Activated T-helper 17 cell treated with anti-CD3 and anti-CD28 coated beads, Interleukin-2, amount 50 U/mL, for 72 hours (primary cell): ENCODE data around the gene MRPL53. TPM values are rescaled to one million over a fixed set of nuclear protein-coding genes. Genes with fewer than 3 reads are reported as not detected.

Experiments used
- ATAC-seq: fragments of 150-1000 bp; cut with Tn5 transposase; replicated peaks from 2 replicates; pipeline ENCODE4 v1.10.0; 2021; ENCODE audit warnings: mild to moderate bottlenecking, moderate library complexity
- H3K27ac Mint-ChIP-seq: one replicate; pipeline ENCODE4 v1.8.0; 2022; ENCODE audit warnings: mixed read lengths
- H3K27me3 Mint-ChIP-seq: one replicate; pipeline ENCODE4 v1.8.0; 2022; ENCODE audit warnings: mixed read lengths
- H3K36me3 Mint-ChIP-seq: one replicate; pipeline ENCODE4 v1.8.0; 2022; ENCODE audit warnings: low read depth, mild to moderate bottlenecking, mixed read lengths
- H3K4me1 Mint-ChIP-seq: one replicate; pipeline ENCODE4 v1.8.0; 2022; ENCODE audit warnings: mixed read lengths
- H3K4me3 Mint-ChIP-seq: one replicate; pipeline ENCODE4 v1.8.0; 2022; ENCODE audit warnings: mild to moderate bottlenecking, mixed read lengths
- H3K9me3 Mint-ChIP-seq: one replicate; pipeline ENCODE4 v1.8.0; 2022; ENCODE audit warnings: mixed read lengths
- total RNA-seq, 2 donors: library from RNA; stranded (reverse); gene quantifications; one replicate each; pipeline ENCODE4 v1.2.3, GENCODE V29; 2022

Gene MRPL53
- total RNA-seq, 2 donors from 2014 or later = 83.8 to 91.2 TPM

DNA sequence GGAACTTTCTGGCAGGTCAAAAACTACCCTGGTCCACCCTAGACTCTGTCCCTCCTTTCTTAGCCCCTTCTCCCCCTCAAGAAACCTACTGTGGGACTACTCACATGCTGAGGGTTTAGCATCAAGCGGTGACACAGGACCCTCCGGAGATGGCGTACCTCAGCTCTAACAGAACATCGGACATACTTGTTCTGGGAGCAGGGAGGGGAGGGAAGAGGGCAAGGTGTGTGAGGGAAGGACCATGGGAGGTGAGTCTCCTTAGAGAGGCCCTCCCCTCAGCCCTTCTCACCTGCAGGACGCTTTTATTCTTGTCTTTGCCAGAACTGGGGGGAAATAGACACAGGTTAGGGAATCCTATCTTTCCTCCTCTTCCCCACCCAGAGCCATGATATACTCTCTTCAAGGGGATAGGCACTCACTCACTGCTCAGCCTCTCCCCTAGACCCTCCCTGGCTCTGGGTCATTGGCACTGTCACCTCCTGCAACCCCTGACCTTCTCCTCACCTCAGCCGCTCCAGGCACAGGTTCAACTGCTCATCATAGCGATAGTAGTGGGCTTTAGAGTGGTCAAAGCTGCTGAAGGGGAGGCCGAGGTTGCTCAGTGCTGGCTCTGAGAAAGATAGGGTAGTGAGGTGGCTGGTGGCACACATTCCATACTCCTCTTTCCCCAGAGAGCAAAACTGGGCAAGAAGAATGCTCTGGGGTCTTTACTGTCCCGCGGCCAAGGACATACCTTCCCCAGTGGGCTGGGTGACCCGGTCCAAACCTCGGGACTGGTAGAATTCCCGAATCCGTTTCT, 33.2 kb upstream of the MRPL53 start:
- Mint-ChIP-seq H3K4me3 (peak overlapping the region; percentile 94), H3K9me3 (no peaks in the 10 kb centered on the region), H3K4me1 (peaks cover 28% of the 10 kb centered on the region), H3K36me3 (peaks cover 40% of the 10 kb centered on the region), H3K27ac (no peak overlapping the region), H3K27me3 (peaks cover 19% of the 10 kb centered on the region)
- ATAC-seq = no peak

GRCh38 chr2:74504591-74504990, 32.1 kb upstream of the MRPL53 start:
- Mint-ChIP-seq H3K27ac (no peak overlapping the region), H3K36me3 (peaks cover 40% of the 10 kb centered on the region), H3K4me3 (peak overlapping the region; percentile 69), H3K9me3 (no peaks in the 10 kb centered on the region), H3K4me1 (peaks cover 25% of the 10 kb centered on the region), H3K27me3 (peaks cover 26% of the 10 kb centered on the region)
- no peak for ATAC-seq

- Mint-ChIP-seq H3K36me3 (peaks cover 40% of the 10 kb centered on the region), H3K27me3 (peaks cover 30% of the 10 kb centered on the region), H3K4me3 (peak overlapping the region; percentile 69), H3K4me1 (peaks cover 27% of the 10 kb centered on the region), H3K9me3 (no peaks in the 10 kb centered on the region), H3K27ac (no peak overlapping the region)
- ATAC-seq = no peak
These were observed 31.3 kb upstream of the MRPL53 start for GRCh38 chr2:74503506-74504475.

- peak; percentile 42 for ATAC-seq
These were observed 30.4 kb upstream of the MRPL53 start for GRCh38 chr2:74502720-74503505.

DNA sequence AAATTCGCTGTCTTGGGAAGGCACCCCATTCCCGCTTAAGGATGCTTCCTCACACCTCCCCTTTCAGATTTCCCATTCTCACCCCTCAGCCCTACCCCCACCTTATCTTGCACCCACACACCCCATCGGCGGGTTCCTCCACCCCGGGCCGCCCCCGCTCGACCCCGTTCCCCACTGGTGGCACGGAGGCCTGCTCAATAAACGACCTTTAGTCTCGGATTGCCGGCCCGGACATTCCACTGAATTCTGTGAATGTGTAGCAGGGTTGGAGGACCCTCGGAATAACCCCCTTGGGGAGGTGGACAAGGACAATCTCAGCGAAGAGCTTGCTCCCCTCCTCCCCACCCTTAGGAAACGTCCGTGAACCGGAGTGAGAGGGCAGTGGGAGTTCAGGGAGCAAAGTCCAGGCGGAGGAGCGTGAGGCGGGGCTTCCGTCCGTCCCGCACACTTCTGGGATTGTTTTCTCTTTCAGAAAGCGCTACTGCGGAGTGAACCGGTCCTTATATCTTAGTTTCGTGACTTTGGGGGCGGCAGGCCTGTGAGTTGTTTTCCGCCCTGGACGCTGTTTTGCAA, 29.8 kb upstream of the MRPL53 start:
- Mint-ChIP-seq H3K4me1 (peaks cover 30% of the 10 kb centered on the region), H3K36me3 (peaks cover 35% of the 10 kb centered on the region), H3K27me3 (peaks cover 36% of the 10 kb centered on the region), H3K27ac (no peak overlapping the region), H3K4me3 (peak overlapping the region; percentile 69), H3K9me3 (no peaks in the 10 kb centered on the region)
- no peak for ATAC-seq

More at GRCh38 chr2:74502720-74503505, 30.4 kb upstream of the MRPL53 start:
- peaks cover 36% of the 10 kb centered on the region for H3K27me3 Mint-ChIP-seq
- H3K4me3 Mint-ChIP-seq = peak overlapping the region; percentile 69
- peaks cover 40% of the 10 kb centered on the region for H3K36me3 Mint-ChIP-seq
- peaks cover 34% of the 10 kb centered on the region for H3K4me1 Mint-ChIP-seq
- no peaks in the 10 kb centered on the region for H3K9me3 Mint-ChIP-seq
- no peak overlapping the region for H3K27ac Mint-ChIP-seq

DNA sequence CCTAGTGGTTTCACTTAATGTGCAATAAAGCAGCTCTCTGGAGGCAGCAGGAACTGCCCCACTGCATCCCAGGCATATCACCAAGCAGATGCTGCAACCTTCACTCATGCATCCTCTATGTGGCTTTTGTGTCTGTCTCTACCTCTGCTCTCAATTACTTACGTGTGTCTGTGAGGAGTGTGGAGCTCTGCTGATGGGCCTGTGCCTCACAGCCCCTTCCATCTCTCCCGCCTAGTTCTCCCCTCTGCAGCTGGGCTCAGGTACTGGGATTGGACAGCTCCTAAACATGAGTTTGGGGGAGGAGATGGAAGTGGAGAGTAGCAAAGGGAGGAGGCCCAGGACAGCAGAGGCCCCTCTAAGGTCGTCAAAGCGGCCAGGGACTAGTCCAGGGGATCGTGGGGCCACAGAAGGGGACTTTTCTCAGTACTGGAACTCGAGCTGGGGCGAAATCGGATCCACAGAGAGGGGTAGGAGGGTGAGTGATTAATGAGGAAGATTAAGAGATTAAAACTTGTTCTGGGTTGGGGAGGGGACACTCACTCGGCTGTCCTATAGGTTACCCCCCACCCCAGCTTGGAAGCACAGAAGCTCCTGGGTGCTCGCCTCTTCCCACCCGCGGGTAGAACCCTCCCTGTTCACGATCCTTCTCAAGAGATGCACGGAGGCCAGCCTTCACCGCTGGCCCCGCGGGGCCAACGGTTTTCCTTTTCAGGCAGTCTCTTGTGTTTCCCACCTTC, 29.0 kb upstream of the MRPL53 start:
- no peaks in the 10 kb centered on the region for H3K9me3 Mint-ChIP-seq
- peaks cover 36% of the 10 kb centered on the region for H3K27me3 Mint-ChIP-seq
- no peak for ATAC-seq
- H3K4me3 Mint-ChIP-seq = peak overlapping the region; percentile 69
- peaks cover 26% of the 10 kb centered on the region for H3K4me1 Mint-ChIP-seq
- no peak overlapping the region for H3K27ac Mint-ChIP-seq
- peaks cover 28% of the 10 kb centered on the region for H3K36me3 Mint-ChIP-seq

- Mint-ChIP-seq H3K27ac (no peak overlapping the region), H3K9me3 (no peaks in the 10 kb centered on the region), H3K4me1 (peaks cover 24% of the 10 kb centered on the region), H3K27me3 (peaks cover 36% of the 10 kb centered on the region), H3K4me3 (no peak overlapping the region), H3K36me3 (peaks cover 18% of the 10 kb centered on the region)
- ATAC-seq = no peak
These were observed 28.1 kb upstream of the MRPL53 start for GRCh38 chr2:74500578-74500946.

DNA sequence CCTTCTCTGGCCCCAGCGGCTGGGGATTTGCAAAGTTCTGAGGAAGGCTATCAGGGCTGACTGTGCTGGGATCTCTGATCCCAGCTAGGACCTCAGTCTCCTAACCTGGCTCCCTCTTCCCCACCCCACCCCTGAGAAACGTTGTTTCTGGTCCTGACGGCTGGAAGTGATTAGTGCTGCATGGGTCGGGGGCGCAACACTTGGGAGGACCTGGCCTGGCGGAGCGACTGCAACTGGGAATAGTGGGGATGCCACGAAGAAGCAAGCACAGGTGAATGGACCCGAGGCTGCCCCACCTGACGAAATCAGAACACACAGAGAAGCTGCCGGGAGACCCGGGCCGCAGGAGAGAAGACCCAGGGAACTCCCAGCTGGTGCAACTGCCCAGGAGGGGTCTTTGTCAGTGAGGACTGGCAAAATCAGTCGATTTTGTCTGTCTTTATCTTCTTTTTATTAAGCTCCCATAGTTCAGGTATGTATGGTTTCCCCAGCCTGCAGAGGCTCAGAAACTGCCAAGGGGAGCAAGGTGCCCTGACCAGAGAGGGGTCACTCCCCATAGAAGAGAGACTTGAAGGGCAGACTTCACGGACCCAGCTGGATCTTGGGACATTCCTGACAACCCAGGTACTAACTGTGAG, 27.6 kb upstream of the MRPL53 start:
- H3K9me3 Mint-ChIP-seq = no peaks in the 10 kb centered on the region
- H3K4me3 Mint-ChIP-seq = no peak overlapping the region
- H3K36me3 Mint-ChIP-seq = peaks cover 13% of the 10 kb centered on the region
- H3K27me3 Mint-ChIP-seq = peaks cover 36% of the 10 kb centered on the region
- no peak for ATAC-seq
- H3K27ac Mint-ChIP-seq = no peak overlapping the region
- peaks cover 19% of the 10 kb centered on the region for H3K4me1 Mint-ChIP-seq

GRCh38 chr2:74499267-74499939, 26.9 kb upstream of the MRPL53 start, which contains the start of gene LBX2:
LBX2 (minus strand) TSS chr2:74499603; CDS start chr2:74499537, 66 bp downstream.
- H3K36me3 Mint-ChIP-seq = peaks cover 9% of the 10 kb centered on the region
- peaks cover 12% of the 10 kb centered on the region for H3K4me1 Mint-ChIP-seq
- peaks cover 30% of the 10 kb centered on the region for H3K27me3 Mint-ChIP-seq
- peak within 1 kb of the TSS; percentile 85 for H3K4me3 Mint-ChIP-seq
- no peaks in the 10 kb centered on the region for H3K9me3 Mint-ChIP-seq
- peak within 1 kb of the TSS; percentile 71 for H3K27ac Mint-ChIP-seq
- peak; percentile 12 for ATAC-seq

DNA sequence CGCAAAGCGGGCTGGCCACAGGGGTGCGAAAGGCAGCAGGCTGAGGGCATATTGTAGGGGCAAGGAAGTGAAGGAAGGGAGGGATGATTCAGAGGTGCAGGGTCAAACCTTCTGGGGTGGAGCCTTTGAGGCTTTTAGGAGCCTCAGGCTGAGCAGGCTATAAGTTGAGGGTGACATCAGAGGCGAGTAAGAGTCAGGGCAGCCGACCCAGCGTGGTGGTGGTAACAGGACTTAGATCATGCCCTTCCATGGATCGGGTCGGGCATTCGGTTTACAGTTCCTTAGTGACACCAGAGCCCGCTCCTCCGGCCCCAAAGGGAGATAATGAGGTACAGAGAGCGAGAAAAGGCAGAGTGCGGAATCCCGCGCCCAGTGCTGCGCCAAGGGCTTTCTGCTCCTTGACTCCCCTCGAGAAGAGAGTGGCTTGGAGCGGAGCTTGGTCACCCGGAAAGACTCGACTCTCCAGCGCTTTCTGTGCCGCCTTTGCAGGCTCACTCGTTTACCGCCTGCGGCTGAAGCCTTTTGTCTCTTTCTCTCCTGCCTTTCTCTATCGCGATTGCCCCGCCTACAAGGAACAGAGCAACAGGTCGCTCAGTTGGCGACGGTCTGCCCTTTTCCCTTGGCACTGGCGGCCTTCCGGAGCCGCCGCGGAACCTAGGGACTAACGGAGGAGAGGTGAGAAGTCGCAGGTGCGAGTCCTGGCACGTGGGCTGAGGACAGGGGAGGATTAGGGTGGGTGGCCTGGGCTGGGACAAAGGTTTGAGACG, 26.2 kb upstream of the MRPL53 start:
- no peaks in the 10 kb centered on the region for H3K9me3 Mint-ChIP-seq
- H3K27me3 Mint-ChIP-seq = peaks cover 25% of the 10 kb centered on the region
- ATAC-seq = peak; percentile 83
- H3K4me3 Mint-ChIP-seq = peak overlapping the region; percentile 85
- peaks cover 9% of the 10 kb centered on the region for H3K36me3 Mint-ChIP-seq
- peaks cover 11% of the 10 kb centered on the region for H3K4me1 Mint-ChIP-seq
- peak overlapping the region; percentile 71 for H3K27ac Mint-ChIP-seq

GRCh38 chr2:74497777-74498499, 25.5 kb upstream of the MRPL53 start:
- Mint-ChIP-seq H3K4me1 (peaks cover 11% of the 10 kb centered on the region), H3K4me3 (peak overlapping the region; percentile 85), H3K27me3 (peaks cover 25% of the 10 kb centered on the region), H3K9me3 (no peaks in the 10 kb centered on the region), H3K27ac (peak overlapping the region; percentile 71), H3K36me3 (peaks cover 17% of the 10 kb centered on the region)
- ATAC-seq = peak; percentile 56
